Inflammatory macrophage treated with lipopolysaccharide for 4 hours (primary cell): ENCODE results near the gene SCUBE1.

Experiments
- DNase-seq: peaks from one replicate; pipeline ENCODE4 v3.0.0-alpha.2; 2020

Gene SCUBE1

GRCh38 chr22:43209523-43209890, 133.7 kb downstream of the SCUBE1 start:
- no peak for DNase-seq

DNA sequence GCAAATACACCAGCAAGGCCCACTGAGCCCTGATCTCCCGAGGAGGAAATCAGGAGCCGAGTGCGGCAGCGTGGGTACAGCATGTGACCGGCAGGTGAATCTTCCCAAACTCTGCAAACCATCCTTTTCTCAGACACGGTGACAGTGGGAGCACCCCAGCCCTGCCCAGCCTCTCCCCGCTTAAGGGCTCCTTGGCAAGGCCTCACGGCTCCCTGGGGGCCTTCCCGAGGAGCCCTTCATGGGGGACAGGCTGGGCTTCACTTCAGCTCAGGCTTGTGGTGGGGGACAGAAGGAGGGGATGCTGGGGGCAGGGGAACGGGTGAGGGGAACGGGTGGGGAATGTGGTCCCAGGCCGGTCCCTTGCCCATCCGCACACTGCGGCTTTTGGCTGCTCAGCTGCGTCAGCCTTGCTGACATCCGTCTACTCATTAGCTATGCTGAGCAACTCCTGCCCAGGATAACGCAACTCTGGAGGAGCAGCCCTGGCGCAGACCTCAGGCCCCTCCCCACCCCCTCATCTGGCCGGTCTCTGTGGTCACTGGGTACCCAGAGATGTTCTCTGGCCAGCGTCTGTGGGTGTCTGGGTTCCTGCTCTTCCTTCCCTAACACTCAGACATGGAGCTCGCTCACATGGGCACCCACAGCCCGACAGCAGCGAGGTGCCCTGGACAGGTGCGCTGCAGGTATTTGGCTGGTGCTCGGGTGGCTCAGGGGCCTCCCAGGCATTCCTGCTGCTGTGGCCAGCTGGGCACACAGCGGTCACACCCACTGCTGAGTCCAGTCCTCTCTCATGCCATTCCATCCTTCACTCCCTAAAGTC, 134.3 kb downstream of the SCUBE1 start:
- DNase-seq = no peak

DNA sequence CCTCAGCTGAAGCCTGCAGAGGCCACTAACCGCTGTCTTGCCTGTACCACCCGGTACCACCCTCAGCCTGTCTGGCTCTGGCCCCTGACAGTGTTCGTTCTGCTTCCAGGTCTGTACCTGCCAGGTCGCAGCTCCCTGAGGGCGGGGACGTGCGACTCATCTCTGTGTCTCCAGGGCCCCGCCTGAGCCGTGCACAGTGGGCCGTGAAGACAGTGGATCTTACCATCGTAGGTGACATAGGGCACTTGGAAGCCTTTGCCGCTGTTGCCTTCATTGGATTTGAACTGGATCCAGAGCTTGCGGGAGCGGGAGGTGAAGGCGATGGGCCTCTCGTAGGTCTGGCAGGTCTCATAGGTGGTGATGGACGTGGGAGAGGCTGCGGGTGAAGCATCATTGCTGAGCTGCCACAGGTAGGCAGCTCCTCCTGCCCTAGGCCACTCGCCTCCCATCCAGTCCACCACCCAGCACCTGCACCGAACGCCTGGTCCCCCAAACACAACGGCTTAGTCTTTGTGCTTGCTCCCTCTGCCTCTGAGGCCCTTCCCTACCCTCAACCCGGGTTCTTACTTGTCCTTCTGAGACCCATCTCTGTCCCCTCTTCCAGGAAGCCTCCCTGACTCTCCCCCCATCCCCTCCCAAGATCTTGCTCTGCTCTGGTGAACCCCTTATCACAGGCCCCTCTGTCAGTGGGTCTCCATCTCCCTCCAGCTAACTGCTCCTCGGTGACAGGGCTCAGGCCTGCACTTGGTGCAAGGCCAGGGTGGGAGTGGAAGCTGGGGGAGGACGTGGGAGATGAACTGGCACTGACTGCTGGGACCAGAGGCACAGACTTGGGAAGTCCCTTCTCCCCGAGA, 135.1 kb downstream of the SCUBE1 start:
- no peak for DNase-seq

GRCh38 chr22:43207386-43207785, 135.8 kb downstream of the SCUBE1 start:
- DNase-seq = no peak

DNA sequence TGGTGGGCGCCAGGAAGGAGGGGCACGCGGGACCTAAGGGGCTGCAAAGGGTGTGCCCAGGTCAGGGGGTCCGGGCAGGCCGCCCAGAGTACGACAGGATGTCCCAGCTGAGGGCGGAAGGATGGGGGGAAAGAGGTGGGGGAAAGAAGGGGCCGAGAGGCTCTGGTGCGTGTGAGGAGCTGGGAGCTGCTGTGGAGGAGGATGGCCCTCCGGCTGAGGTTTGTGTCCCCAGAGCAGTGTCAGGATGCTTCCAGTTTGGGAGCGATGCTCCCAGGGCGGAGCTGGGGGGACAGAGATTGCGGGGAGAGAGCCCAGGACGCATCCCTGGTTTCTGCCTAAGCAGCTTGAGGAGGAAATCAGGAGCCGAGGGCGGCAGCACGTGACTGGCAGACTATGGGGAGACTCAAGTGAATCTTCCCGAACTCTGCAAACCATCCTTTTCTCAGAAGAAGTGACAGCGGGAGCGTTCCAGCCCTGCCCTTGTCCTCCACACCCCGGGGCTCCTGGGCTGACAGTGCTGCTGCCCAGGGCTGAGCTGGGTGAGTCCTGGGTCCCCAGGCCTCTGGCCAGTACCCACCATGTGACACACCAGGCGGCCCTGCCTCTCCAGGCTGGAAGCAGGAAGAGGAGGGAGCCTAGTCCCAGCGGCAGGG, 136.5 kb downstream of the SCUBE1 start:
- DNase-seq = no peak

- DNase-seq = no peak
Observed at GRCh38 chr22:43205748-43206508, 137.2 kb downstream of the SCUBE1 start.

GRCh38 chr22:43205261-43205691, 137.9 kb downstream of the SCUBE1 start:
- no peak for DNase-seq

DNA sequence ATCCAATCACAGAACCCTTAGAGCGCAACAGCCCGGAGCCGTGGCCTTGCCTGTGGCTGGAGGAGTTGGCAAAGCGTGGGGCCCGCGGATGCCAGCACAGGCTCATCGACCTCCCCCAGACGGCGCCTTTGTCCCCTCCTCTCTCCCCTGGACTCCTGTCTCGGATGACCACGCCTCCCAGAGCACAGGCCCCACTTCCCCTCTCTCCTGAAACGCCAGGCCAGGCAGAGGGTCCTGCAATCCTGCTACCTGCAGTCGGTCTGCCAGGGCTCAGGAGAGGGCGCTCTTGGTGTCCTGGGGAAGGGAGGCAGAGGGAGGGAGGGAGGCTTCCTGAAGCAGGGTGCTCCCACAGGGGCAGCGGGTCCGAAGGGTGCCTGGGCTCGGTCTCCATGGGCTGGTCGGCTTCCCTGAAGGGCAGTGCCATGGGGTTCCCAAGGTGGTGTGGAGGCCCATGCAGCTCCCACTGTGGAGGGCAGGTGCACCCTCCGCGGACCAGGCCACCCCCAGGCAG, 139.6 kb downstream of the SCUBE1 start:
- no peak for DNase-seq

GRCh38 chr22:43202756-43203410, 140.3 kb downstream of the SCUBE1 start:
- no peak for DNase-seq

- DNase-seq = no peak
Observed at GRCh38 chr22:43202326-43202725, 140.8 kb downstream of the SCUBE1 start.

DNA sequence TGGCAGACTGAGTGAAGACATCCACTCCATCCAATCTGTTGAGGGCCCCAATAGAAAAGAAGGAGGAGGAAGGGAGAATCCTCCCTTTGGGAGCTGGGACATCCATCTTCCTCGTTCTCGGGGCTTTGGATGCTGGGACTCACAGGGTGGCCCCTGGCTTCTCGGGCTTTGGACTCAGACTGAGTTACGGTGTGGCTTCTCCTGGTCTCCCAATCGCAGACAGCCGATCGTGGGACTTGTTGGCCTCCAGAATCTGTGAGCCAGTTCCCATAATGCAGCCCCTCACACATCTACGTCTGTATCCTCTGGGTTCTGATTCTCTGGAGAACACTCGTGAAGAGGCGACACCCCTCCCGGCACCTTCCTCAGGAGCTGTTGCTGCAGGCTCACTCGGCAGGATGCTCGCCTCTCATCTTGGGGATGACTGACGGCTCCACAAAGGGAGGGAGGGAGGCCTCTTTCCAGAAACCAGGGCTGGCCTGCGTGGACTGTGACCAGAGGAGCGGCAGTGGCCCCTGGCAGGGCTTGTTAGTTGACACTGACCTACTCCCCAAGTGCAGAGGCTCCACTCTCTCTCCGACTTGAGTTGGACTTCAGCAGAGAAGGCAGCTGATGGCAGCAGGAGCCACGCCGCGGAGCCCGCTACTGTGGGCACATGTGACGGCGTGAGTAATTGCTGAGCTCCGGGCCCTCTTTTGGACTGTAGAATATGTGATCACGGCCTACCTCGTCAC, 141.5 kb downstream of the SCUBE1 start:
- no peak for DNase-seq

GRCh38 chr22:43200555-43200954, 142.6 kb downstream of the SCUBE1 start:
- DNase-seq = no peak

- DNase-seq = no peak
Observed at GRCh38 chr22:43200031-43200430, 143.1 kb downstream of the SCUBE1 start.

DNA sequence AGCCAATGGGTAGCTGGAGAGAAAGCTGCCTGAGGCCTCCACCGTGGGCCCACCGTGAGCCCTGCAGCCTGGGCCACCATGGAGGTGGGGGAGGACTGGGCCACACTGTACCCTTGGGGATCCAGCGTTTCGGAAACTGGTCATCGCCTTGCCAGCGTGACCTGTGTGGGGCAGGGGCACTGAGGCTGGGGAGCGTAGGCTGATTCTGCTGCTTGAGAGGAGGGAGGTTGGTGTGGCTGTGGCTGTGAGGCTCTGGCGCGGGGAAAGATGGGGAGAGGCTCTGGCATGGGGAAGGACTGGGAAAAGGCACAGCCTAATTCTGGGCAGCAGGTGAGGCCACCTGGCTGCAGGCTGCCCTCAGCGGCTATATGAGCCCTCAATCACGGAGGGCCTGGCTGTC, 143.6 kb downstream of the SCUBE1 start:
- no peak for DNase-seq

DNA sequence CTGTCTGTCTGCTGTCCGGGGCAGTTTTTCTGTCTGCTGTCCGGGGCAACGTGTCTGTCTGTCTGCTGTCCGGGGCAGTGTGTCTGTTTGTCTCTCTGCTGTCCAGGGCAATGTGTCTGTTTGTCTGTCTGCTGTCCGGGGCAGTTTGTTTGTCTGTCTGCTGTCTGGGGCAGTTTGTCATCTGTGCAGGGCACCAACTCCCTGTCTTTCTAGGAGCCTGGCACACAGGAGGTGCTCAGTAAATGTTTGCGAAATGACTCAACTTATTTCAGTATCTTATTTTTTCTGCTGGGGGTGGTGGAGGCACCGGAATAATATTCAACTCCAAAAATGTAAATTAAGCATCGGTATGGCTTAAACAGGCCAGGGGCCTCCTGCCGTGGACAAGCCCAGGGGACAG, 144.2 kb downstream of the SCUBE1 start:
- DNase-seq = no peak

GRCh38 chr22:43198126-43198525, 145.0 kb downstream of the SCUBE1 start:
- no peak for DNase-seq

GRCh38 chr22:43197271-43197941, 145.8 kb downstream of the SCUBE1 start:
- no peak for DNase-seq

- no peak for DNase-seq
Observed at GRCh38 chr22:43191831-43192230, 151.3 kb downstream of the SCUBE1 start.

- DNase-seq = no peak
Observed at GRCh38 chr22:43188829-43189545, 154.2 kb downstream of the SCUBE1 start.
